SK-N-SH (cell line): ENCODE measurements around the gene SOX15.

Experiments
- EP300 ChIP-seq, 2 experiments: IDR thresholded peaks; 2 replicates each; pipeline versions ENCODE4 v1.4.0 to v1.6.1; 2012; ENCODE audit warnings: borderline replicate concordance in 1 of 2, low read depth in 1 of 2, low read length in 1 of 2
- JUND ChIP-seq: IDR thresholded peaks from 2 replicates; pipeline ENCODE4 v1.4.0; 2012
- NFIC ChIP-seq: IDR thresholded peaks from 2 replicates; pipeline ENCODE4 v1.4.0; 2012; ENCODE audit warnings: borderline replicate concordance
- RCOR1 ChIP-seq: fragments of 150-350 bp; IDR thresholded peaks from 2 replicates; pipeline ENCODE4 v1.6.1; 2017; ENCODE audit warnings: antibody characterized with exemption, low read length
- SMC3 ChIP-seq: IDR thresholded peaks from 2 replicates; pipeline ENCODE4 v1.6.1; 2012; ENCODE audit warnings: low read depth, low read length, improper control_type of control experiment
- TF ChIP-seq, protein P1 (sequence below): IDR thresholded peaks from 2 replicates; pipeline ENCODE4 v1.4.0; 2012; ENCODE audit warnings: low read depth
- TF ChIP-seq, protein P2 (sequence below): fragments of 200-600 bp; sonication (generic); IDR thresholded peaks from 2 replicates; pipeline ENCODE4 v1.6.1; 2017; ENCODE audit warnings: antibody characterized with exemption, mild to moderate bottlenecking, moderate library complexity

DNA sequence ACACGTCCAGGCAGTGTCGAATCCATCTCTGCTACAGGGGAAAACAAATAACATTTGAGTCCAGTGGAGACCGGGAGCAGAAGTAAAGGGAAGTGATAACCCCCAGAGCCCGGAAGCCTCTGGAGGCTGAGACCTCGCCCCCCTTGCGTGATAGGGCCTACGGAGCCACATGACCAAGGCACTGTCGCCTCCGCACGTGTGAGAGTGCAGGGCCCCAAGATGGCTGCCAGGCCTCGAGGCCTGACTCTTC lies 17.6 kb downstream of the SOX15 start:
- TF ChIP-seq, protein P1, sequence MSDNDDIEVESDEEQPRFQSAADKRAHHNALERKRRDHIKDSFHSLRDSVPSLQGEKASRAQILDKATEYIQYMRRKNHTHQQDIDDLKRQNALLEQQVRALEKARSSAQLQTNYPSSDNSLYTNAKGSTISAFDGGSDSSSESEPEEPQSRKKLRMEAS: peak; percentile 100
- TF ChIP-seq NFIC (no peak), EP300 (IDR thresholded peaks at IDR 0.05; ENCODE audit: borderline replicate concordance in 1 of 2, low read depth in 1 of 2, low read length in 1 of 2) (no peak), JUND (no peak; the same call in 1 of the 2 replicates), RCOR1 (peak; percentile 55; the same call in 1 of the 2 replicates), SMC3 (no peak)
- TF ChIP-seq, protein P2, sequence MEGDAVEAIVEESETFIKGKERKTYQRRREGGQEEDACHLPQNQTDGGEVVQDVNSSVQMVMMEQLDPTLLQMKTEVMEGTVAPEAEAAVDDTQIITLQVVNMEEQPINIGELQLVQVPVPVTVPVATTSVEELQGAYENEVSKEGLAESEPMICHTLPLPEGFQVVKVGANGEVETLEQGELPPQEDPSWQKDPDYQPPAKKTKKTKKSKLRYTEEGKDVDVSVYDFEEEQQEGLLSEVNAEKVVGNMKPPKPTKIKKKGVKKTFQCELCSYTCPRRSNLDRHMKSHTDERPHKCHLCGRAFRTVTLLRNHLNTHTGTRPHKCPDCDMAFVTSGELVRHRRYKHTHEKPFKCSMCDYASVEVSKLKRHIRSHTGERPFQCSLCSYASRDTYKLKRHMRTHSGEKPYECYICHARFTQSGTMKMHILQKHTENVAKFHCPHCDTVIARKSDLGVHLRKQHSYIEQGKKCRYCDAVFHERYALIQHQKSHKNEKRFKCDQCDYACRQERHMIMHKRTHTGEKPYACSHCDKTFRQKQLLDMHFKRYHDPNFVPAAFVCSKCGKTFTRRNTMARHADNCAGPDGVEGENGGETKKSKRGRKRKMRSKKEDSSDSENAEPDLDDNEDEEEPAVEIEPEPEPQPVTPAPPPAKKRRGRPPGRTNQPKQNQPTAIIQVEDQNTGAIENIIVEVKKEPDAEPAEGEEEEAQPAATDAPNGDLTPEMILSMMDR: no peak
